HG03457 (cell line): Measurements from ENCODE around the gene GAS2L1.

ENCODE experiments used
- ATAC-seq: cut with Tn5 transposase; IDR thresholded peaks from one replicate; pipeline ENCODE4 v1.9.1; 2021; ENCODE audit warnings: moderate number of reproducible peaks; ENCODE audit not compliant: unreplicated experiment

Gene GAS2L1

DNA sequence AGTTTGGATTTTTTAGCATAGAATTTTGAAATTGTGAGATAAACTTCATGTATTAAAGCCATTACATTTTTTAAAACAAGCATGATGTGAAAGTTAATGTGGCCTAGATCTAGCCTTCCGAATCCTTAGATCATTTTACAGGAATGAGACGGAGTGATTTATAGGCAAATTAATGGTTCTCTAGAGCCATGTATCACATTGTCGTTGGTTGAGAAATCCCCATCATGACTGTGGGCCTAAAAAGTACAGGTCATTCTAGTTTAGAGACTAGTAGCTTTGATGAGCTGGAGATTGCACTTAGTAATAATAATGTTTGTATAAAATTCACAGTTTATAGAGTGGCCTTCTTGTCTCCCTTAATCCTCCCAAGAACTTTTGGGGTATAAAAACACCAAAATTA is 31.3 kb upstream of the GAS2L1 start:
- no peak for ATAC-seq

DNA sequence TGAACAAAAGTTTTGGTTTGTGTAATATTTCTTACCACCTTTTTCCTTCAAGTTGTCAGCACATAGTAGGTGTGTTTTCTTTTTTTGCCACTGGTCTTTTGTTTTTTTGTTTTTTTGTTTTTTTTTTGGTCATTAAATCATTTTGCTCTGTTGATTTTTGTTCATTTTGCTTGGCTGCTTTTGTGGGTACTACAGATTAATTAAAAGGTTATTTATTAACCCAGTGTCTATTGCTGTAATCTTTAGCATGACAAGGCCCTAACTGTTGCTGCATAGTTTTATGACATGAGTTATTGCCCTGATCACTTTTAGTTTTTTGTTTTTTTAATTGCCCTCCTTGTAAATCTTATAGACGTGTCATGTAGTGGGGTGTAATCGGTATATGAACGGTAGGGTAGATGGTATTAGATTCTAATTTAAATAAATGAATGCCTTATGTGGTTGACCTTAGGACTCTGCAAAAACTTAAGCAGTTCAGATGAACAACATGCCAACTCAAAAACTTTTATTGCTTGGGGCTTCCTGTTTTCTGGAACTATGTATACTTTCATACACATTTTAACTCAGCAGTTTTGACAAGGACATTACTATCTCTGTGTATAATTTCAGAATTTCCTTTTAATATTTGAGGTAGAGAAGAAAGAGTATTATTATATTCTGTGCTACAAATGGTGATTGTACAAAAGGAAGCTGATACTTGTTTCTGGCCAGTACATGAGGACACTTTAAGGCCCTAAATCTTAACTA is 30.5 kb upstream of the GAS2L1 start:
- ATAC-seq, result no peak

DNA sequence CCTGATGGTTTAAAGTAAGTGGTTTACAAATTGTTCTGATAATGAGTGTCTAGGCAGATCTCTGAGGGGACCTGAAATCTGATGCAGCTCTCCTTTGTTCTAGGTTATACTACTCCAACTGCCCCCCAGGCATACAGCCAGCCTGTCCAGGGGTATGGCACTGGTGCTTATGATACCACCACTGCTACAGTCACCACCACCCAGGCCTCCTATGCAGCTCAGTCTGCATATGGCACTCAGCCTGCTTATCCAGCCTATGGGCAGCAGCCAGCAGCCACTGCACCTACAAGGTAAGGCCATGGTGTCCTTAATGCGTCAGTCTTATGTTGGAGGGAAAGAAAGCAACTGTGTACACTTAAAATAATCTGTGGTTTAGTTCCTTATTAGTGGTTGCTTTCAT is 28.5 kb upstream of the GAS2L1 start:
- no peak for ATAC-seq

DNA sequence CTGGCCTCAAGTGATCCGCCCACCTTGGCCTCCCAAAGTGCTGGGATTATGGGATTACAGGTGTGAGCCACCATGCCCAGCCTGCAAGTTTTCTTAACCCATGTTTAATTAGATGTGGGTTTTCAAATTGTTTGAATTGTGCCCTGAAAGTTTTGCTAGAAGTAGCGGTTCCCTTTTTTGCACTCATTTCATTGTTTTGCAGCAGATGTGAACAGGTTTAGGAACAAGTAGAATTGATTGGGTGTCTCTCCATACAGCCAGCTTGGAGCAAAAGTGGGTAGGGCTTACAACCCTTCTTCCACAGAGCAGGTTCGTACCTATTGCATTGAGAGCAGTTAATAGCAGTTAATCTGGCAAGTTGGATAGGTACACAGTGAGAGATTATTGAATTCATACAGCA is 22.3 kb upstream of the GAS2L1 start:
- ATAC-seq, result no peak

DNA sequence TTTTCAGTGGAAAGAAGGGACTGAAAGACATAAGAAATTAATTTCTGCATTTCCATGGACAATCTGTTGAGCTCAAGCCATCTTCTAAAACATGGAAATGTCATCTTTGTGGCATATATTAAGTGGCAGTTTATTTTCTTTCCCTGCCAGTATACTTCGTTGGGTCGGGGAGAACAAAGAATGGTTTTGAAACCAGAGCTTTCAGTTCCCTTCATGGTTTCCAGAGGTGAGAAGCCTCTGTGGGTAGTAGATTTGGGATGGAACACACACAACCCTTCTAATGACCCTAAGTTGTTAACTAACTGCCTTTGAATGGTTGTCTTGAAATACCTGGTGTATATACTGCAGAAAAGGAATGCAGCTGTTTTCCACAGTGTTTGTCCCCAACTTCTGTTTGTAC is 17.6 kb upstream of the GAS2L1 start:
- ATAC-seq, result no peak

DNA sequence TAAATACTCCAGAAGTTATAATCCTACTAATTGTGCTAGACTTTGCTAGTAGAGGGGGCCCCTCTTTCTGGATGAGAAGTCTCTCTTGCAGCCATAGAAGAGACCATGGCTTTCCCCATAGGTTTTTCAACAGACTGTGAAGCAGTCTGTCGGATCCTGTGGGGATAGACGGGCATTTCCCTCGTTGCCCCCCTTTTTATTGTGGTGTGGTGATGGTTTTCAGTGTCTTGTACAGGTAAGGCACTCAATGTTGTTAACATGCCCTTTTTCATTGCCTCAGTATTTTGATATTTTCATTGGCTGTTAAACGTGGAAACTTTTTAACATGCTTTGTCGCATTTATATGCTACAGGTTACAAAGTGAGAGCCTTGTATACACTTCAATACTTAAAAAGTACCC is 16.4 kb upstream of the GAS2L1 start:
- no peak for ATAC-seq

DNA sequence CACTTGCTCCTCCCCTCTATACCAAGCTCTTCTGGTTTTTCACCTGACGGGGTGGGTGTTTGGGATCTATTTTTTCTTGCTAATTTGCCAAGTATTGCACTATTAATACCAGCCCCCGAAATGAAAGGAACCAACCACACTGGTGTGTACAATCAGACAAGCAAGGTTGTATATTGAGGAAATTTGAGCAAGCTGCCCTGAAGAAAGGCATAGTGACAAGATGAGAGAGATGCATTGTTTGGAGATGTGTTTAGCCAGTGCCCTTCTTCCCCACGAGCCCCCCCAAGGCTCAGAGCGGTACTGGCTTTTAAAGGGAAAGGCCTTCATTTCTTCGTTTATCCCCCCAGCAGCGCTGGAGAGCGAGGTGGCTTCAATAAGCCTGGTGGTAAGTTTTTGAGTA is 15.2 kb upstream of the GAS2L1 start:
- no peak for ATAC-seq

DNA sequence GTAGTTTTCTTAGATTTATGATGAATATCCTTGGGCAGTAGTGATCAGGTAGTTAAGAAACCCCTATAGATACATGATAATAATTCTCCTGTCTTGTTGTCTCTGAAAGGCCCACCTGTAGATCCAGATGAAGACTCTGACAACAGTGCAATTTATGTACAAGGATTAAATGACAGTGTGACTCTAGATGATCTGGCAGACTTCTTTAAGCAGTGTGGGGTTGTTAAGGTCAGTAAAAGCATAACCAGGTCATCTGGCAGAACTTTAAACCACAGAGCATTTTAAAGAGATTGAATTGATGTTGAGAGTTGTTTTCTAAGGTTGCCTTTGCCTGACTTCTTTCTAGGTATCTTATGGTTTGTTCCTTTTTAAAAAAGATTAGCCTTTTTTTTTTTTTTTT is 14.1 kb upstream of the GAS2L1 start:
- ATAC-seq, result no peak

DNA sequence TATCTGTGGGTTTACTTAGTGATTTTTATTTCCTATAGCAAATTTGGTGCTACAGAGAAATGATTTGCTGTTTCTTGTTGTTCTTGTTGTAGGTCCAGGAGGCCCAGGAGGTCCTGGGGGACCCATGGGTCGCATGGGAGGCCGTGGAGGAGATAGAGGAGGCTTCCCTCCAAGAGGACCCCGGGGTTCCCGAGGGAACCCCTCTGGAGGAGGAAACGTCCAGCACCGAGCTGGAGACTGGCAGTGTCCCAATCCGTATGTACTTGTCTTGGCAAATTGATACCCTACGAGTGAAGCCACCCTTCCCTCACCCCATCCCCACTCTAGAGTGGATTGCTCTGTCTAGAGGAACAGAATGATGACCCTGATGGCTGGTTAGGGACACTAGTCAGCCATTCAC is 7.8 kb upstream of the GAS2L1 start:
- ATAC-seq, result no peak

DNA sequence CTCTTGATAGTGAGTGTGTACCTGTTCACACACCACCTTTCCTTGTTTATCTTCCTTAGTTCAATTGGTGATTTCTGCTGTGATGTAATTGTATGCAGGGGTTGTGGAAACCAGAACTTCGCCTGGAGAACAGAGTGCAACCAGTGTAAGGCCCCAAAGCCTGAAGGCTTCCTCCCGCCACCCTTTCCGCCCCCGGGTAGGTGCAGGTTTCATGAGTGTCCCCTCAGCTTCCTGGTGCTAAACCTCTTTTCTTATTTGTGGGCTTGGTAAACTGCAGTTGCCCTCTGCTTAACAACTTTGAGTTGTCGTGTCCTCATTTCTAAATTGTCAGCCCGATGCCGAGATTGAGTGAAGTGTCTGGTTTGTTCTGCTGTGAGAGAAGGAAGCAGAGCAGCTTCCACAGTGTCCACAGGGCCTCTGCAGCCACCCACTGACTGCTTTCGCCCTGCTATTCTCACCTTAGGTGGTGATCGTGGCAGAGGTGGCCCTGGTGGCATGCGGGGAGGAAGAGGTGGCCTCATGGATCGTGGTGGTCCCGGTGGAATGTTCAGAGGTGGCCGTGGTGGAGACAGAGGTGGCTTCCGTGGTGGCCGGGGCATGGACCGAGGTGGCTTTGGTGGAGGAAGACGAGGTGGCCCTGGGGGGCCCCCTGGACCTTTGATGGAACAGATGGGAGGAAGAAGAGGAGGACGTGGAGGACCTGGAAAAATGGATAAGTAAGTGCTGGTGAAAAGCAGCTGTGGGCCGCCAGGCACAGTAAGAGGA is 7.1 kb upstream of the GAS2L1 start:
- no peak for ATAC-seq

DNA sequence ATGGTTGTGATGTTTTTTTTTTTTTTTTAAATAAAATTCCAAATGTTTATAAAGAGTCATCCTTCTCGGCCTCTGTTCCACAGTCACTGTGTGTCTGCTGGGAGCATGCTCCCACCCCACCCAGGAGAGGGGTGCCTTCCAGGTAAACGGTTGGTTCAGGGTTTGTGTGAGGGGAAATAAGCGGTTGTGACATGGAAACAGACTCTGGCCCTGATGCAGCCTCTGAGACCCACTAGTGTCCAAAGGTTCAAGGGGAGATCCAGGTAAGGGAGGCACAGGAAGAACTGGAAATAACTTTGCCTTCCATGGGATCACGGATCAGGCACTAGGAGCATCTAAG is 6.0 kb upstream of the GAS2L1 start:
- no peak for ATAC-seq

DNA sequence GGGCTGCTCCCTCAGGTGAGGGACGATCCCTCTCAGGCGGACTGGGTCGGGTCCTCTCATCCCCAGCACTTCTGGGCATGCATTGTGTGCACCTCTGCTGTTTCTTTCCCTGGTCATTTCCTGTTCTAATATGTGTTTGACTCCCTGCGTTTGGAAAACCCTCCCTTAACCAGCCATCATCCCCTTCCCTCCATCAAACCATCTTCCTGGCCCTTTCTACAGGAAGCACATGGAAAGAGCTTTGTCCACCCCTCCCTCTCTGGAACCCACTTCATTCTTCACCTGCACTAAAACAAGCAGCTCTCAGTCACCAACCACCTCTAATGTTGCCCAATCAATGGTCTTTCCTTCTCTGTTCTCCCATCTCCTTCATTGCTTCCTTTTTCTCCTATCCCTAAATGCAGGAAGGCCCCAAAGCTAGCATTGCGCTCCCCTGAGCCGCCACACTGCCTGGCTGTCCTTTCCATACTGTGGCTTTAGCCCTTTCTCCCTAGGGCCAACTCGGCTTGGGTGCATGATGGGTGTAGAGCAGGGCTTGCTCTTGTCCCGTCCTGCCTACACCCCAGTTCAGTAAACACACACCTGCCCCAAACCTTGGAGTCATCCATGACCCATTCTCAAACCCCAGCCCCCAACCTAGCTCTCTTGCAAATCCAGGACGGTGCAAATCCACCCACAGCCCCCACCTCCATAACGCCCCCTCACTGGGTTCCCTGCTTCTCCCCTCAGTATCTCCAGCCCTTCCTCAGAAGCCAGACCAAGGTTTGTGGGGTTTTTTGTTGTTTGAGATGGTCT is 5.4 kb upstream of the GAS2L1 start:
- no peak for ATAC-seq

DNA sequence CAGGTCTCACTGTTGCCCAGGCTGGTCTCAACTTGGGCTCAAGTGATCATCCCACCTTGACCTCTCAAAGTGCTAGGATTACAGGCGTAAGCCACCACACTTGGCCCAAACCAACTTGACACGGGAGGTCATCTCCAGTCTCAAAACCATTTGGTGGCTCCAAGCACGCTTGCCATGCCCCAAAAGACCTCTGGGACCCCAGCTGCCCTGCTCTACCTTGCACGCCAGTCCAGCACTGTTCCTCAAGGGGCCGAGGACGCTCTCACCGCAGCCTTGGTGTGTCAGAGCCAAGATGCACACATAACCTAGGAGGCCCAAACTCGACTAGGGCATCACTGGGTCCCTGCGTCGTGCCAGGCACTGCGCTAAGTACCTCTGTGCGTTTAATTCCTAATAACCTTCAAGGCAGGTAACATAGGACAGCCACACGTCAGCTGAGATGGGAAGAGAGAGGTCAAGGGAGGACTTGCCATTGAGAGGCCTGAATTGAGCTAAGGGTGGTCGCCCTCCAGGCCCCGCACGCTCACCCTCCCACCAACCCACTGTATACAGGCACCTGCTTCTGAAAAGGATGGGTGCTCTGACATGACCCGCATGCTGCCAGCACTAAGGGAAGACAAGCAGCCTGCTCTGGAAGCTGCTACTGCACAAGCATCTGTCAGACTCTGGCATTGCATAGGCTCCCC is 4.6 kb upstream of the GAS2L1 start:
- ATAC-seq, result no peak

DNA sequence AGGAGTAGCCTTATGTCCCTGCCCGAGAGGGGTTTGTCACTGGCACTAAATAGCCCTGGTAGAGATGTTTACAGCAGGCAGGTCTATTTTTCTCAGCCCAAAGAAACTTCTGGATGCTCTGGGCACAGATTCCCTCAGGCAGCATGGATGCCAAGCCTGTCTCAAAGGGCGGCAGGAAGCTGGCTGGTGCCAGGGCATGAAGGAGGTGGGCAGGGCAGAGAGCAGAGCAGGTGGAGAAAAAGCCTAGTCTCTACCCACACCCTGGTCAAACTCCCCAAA is 4.1 kb upstream of the GAS2L1 start:
- no peak for ATAC-seq

DNA sequence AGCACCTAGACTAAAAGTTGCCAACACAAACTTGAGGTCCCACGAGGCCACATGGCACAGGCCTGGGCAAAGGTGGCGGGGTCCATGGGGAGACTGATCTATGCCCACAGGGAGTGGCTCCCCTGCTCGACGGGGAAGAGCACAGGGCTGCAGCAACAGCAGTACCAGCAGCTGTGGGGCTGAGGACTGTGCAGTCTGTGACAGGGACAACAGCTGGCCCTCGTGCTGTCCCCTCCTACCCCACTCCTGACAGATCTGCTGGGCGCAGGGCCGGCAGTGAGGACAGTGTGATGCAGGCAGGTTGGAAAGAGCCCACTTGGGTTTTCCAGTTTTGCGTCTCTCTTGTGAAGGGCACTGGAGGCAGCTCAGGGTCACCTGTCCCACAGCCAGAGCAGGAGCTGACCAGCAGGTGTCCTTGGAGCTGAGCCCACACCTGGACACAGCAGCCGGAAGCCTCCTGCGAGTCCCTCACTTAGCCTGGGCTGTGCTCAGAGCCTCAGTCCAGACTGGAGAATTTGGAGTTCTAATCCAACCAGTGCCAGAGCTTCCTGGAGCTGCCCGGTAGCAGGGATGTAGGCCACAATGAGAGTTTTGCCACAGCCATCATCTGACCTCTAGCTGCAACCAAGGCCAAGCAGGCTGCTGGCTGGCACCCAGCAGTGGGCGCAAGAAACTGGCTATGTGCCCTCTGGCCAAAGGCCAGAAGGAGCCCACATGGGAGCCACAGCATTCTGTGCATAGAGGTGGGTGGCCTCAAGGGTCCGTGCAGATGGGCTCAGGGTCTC is 3.6 kb upstream of the GAS2L1 start:
- ATAC-seq, result no peak

DNA sequence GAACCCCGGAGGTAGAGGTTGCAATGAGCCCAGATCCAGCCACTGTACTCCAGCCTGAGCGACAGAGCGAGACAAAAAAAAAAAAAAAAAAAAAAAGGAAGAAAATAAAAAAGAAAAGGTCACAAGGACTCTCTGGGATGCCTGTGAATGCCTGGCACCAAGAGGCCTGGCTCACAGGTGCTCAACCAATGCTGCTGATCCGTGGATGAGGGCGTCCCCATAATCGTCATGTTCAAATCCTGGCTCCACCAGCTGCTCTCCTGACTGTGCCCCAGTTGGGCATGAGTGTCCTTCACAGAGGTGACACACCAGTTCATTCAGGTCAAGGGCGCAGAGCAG is 645 bp upstream of the GAS2L1 start:
- ATAC-seq, result no peak

DNA sequence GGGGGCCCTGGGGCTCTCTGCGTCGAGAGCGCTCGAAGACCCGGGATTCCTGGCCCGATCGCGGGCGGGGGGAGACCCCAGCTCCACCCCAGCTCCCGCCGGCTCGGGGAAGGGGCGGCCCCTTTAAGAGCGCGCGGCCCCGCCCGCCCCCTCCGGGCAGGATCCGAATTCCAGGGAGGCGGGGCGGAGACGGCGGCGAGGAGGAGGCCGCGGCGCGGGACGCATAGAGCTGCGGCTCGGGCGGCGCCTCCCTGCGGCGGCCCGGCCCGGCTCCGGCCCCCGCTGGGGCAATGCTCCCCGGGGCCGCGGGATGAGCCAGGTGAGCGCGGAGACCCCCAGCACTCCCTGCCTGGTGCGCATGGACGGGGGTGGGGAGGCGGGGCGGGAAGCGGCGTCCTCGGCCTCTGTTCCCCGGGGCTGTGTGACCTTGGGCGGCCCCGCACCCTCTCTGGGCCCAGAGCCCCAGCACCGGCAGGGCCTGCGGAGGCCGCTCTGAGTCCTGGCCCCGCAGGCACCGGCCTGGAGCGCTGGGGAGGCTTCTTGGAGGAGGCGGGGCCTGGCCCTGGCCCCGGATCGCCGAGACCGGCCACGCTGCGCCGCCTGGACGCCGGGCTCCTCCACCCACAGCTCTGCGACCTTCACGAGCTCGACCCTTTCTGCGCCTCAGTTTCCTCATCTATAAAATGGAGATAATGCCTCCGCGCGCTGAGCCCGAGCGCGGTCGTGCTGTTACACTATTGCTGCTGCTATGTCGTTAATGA is 565 bp downstream of the GAS2L1 start:
- no peak for ATAC-seq

DNA sequence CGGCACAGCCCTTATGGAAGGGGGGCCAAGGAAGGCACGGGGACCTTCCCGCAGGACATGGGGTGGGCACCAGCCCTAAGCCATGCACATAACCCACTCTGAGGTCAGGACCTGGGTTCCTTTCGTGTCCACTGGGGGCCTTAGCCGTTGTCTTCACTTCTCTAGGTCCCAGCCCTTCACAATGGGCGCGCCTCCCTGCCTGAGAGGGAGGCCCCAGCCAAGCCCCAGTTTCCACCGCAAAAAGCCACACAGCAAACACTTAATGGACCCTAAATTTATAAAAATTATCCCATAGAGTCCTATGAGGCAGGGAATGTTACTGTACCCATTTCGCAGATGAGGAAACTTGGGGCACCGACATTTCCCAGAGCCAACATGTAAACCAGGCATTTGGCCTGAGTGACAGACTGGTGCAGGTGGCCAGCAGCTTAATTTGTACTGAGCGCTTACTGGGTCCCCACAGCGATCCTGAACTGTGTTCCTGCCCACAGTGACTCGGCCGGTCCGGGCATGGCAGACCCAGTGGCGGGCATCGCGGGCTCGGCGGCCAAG is 1.2 kb downstream of the GAS2L1 start:
- no peak for ATAC-seq

DNA sequence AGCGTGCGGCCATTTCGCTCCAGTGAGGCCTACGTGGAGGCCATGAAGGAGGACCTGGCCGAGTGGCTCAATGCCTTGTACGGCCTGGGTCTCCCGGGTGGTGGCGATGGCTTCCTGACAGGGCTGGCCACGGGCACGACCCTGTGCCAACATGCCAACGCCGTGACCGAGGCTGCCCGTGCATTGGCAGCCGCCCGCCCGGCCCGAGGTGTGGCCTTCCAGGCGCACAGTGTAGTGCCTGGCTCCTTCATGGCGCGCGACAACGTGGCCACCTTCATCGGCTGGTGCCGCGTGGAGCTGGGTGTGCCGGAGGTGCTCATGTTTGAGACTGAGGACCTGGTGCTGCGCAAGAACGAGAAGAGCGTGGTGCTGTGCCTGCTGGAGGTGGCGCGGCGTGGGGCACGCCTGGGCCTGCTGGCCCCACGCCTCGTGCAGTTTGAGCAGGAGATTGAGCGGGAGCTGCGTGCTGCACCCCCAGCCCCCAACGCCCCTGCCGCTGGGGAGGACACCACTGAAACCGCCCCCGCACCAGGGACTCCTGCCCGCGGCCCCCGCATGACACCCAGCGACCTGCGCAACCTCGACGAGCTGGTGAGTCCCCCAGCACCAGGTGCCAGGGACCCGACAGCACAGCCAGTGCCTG is 1.8 kb downstream of the GAS2L1 start:
- no peak for ATAC-seq
